PC-9 (cell line): ENCODE measurements around the gene APBB1IP. TPM values are rescaled to one million over a fixed set of nuclear protein-coding genes. Genes with fewer than 3 reads are reported as not detected.
"Not testable (repeated sequence)": the region's sequence is repeated elsewhere in the genome, so short reads cannot be mapped to it uniquely, and the experiment has no call there.

Experiments
- BruUV-seq: library from RNA; stranded (reverse); fragments of 400-500 nt; replicated peaks from 2 replicates; lab custom pipeline; 2021; lab: Mats Ljungman, UMichigan
- CTCF ChIA-PET: fragments of 300-600 bp; sonication (Branson Sonifier 250); formaldehyde crosslinking; loops from one replicate; lab custom pipeline; 2022; ENCODE audit warnings: antibody characterized with exemption; lab: Charles Lee
- POLR2A ChIA-PET: fragments of 300-600 bp; sonication (Branson Sonifier 250); formaldehyde crosslinking; loops from one replicate; lab custom pipeline; 2022; ENCODE audit warnings: antibody characterized with exemption; ENCODE audit not compliant: unreplicated experiment; lab: Charles Lee
- DNase-seq, 2 experiments: peaks; one replicate each; pipeline versions ENCODE4 v3.0.0 to v3.0.0-alpha.2; 2015 to 2022; ENCODE audit warnings: mixed read lengths in 1 of 2
- H2AFZ ChIP-seq: fragments of 200-600 bp; sonication (generic); 2 replicates; pipeline ENCODE4 v1.8.1; 2017; ENCODE audit warnings: antibody characterized with exemption
- H3F3A ChIP-seq: fragments of 200-600 bp; sonication (generic); 2 replicates; pipeline ENCODE4 v1.8.1; 2017; ENCODE audit warnings: antibody characterized with exemption, mild to moderate bottlenecking, low read depth; ENCODE audit not compliant: insufficient read depth
- H3K27ac ChIP-seq: fragments of 200-600 bp; sonication (generic); 2 replicates; pipeline ENCODE4 v1.6.1; 2016; ENCODE audit warnings: mixed run types
- H3K27me3 ChIP-seq: fragments of 200-600 bp; sonication (generic); 2 replicates; pipeline ENCODE4 v1.6.1; 2016; ENCODE audit warnings: low read depth, mixed run types; ENCODE audit not compliant: insufficient read depth
- H3K36me3 ChIP-seq: fragments of 200-600 bp; sonication (generic); 2 replicates; pipeline ENCODE4 v1.6.1; 2016; ENCODE audit warnings: low read depth, mixed run types
- H3K4me1 ChIP-seq: fragments of 200-600 bp; sonication (generic); replicated peaks from 2 replicates; pipeline ENCODE4 v1.6.1; 2016; ENCODE audit warnings: mixed run types; ENCODE audit not compliant: insufficient read depth
- H3K4me2 ChIP-seq: fragments of 200-600 bp; sonication (generic); 2 replicates; pipeline ENCODE4 v1.6.1; 2017; ENCODE audit warnings: mixed run types
- H3K4me3 ChIP-seq: fragments of 200-600 bp; sonication (generic); 2 replicates; pipeline ENCODE4 v1.6.1; 2016; ENCODE audit warnings: mixed run types
- H3K79me2 ChIP-seq: fragments of 200-600 bp; sonication (generic); 2 replicates; pipeline ENCODE4 v1.6.1; 2017; ENCODE audit warnings: low read depth, mixed run types
- H3K9me2 ChIP-seq: fragments of 200-600 bp; sonication (generic); 2 replicates; pipeline ENCODE4 v1.8.1; 2017; ENCODE audit warnings: mild to moderate bottlenecking; ENCODE audit not compliant: insufficient read depth
- H3K9me3 ChIP-seq: fragments of 200-600 bp; sonication (generic); 2 replicates; pipeline ENCODE4 v1.8.1; 2016; ENCODE audit warnings: low read depth; ENCODE audit not compliant: insufficient read depth
- H4K20me1 ChIP-seq: fragments of 200-600 bp; sonication (generic); 2 replicates; pipeline ENCODE4 v1.8.1; 2017; ENCODE audit not compliant: insufficient read depth
- CTCF ChIP-seq: fragments of 200-600 bp; sonication (generic); conservative IDR thresholded peaks from 2 replicates; pipeline ENCODE4 v1.6.1; 2017; ENCODE audit warnings: mixed run types, antibody characterized with exemption, mild to moderate bottlenecking, moderate library complexity
- EZH2 ChIP-seq: fragments of 200-600 bp; sonication (generic); IDR thresholded peaks from 2 replicates; pipeline ENCODE4 v1.8.0; 2017; ENCODE audit warnings: antibody characterized with exemption, low read depth
- intact Hi-C: fragments of 100-400 bp; cut with micrococcal nuclease; formaldehyde crosslinking; loops from one replicate; pipeline ENCODE4 v1.10.0; 2022; ENCODE audit not compliant: unreplicated experiment
- total RNA-seq: library from RNA; stranded (reverse); gene quantifications from 2 replicates; pipeline ENCODE4 v1.2.3, GENCODE V29; 2021

The APBB1IP gene
- total RNA-seq, 1 experiment from 2014 or later = not detected

GRCh38 chr10:26464632-26465280 lies 26.6 kb downstream of the APBB1IP start:
- H3F3A ChIP-seq = no peaks in the 10 kb centered on the region
- H3K27ac ChIP-seq = no peak overlapping the region
- H3K9me3 ChIP-seq = no peaks in the 10 kb centered on the region
- H3K36me3 ChIP-seq = no peaks in the 10 kb centered on the region
- no peak for DNase-seq
- TF ChIP-seq EZH2 = no peak
- TF ChIP-seq CTCF = no peak
- H3K4me1 ChIP-seq = no peaks in the 10 kb centered on the region
- H3K27me3 ChIP-seq = no peaks in the 10 kb centered on the region
- no peak overlapping the region for H2AFZ ChIP-seq
- H3K9me2 ChIP-seq = no peaks in the 10 kb centered on the region
- BruUV-seq = no TSS peak
- no peaks in the 10 kb centered on the region for H3K79me2 ChIP-seq
- intact Hi-C loops = no loop called here
- H3K4me2 ChIP-seq = no peak overlapping the region
- no peak overlapping the region for H3K4me3 ChIP-seq
- ChIA-PET POLR2A (no interaction called here), CTCF (no interaction called here)
- H4K20me1 ChIP-seq = no peaks in the 10 kb centered on the region

- H2AFZ ChIP-seq, H4K20me1 ChIP-seq, DNase-seq, H3K27ac ChIP-seq, H3F3A ChIP-seq, H3K27me3 ChIP-seq, POLR2A ChIA-PET, BruUV-seq, H3K4me1 ChIP-seq, H3K36me3 ChIP-seq, H3K9me2 ChIP-seq, H3K79me2 ChIP-seq, intact Hi-C loops, H3K4me2 ChIP-seq, H3K9me3 ChIP-seq, H3K4me3 ChIP-seq: not testable (repeated sequence)
- CTCF ChIA-PET = interaction anchor here (0.5 kb wide), 1 partner anchor 68 kb away, joined by 7 read pairs; no protein-coding TSS in a partner anchor
These were observed 28.4 kb downstream of the APBB1IP start for GRCh38 chr10:26466531-26466930.

- Histone ChIP-seq H3K9me2 (no peaks in the 10 kb centered on the region), H3K4me1 (no peaks in the 10 kb centered on the region), H4K20me1 (no peaks in the 10 kb centered on the region), H2AFZ (no peak overlapping the region), H3F3A (no peaks in the 10 kb centered on the region), H3K79me2 (no peaks in the 10 kb centered on the region), H3K36me3 (no peaks in the 10 kb centered on the region), H3K4me3 (no peak overlapping the region), H3K9me3 (no peaks in the 10 kb centered on the region), H3K4me2 (no peak overlapping the region), H3K27me3 (no peaks in the 10 kb centered on the region), H3K27ac (no peak overlapping the region)
- ChIA-PET CTCF (interaction anchor here (0.7 kb wide), 1 partner anchor 62 kb away, joined by 3 read pairs; no protein-coding TSS in a partner anchor), POLR2A (no interaction called here)
- BruUV-seq = no TSS peak
- no peak for TF ChIP-seq CTCF
- no peak for TF ChIP-seq EZH2
- DNase-seq = no peak
- intact Hi-C loops = no loop called here
These were observed 29.5 kb downstream of the APBB1IP start for GRCh38 chr10:26467639-26468038.

GRCh38 chr10:26468291-26468690 lies 30.1 kb downstream of the APBB1IP start:
- Histone ChIP-seq H4K20me1 (no peaks in the 10 kb centered on the region), H3K27me3 (no peaks in the 10 kb centered on the region), H3K9me3 (no peaks in the 10 kb centered on the region), H3K4me2 (no peak overlapping the region), H3K4me1 (no peaks in the 10 kb centered on the region), H3K9me2 (no peaks in the 10 kb centered on the region), H3K27ac (no peak overlapping the region), H3K4me3 (no peak overlapping the region), H3K79me2 (no peaks in the 10 kb centered on the region), H2AFZ (no peak overlapping the region), H3F3A (no peaks in the 10 kb centered on the region), H3K36me3 (no peaks in the 10 kb centered on the region)
- intact Hi-C loops = no loop called here
- BruUV-seq = no TSS peak
- no peak for DNase-seq
- TF ChIP-seq CTCF (no peak), EZH2 (no peak)
- POLR2A ChIA-PET = no interaction called here
- CTCF ChIA-PET = no interaction called here
